HepG2 (cell line): ENCODE data around the gene RGR.

Experiments used
- BORCS8-MEF2B ChIP-seq: sonication (generic); formaldehyde crosslinking; IDR thresholded peaks from 2 replicates; pipeline ENCODE4 v1.8.0; 2022; ENCODE audit warnings: mild to moderate bottlenecking, missing genetic modification reagents
- ELF4 ChIP-seq: sonication (generic); formaldehyde crosslinking; IDR thresholded peaks from 2 replicates; pipeline ENCODE4 v1.5.0; 2020; ENCODE audit warnings: missing genetic modification reagents, mild to moderate bottlenecking, moderate library complexity, borderline replicate concordance
- FOSL2 ChIP-seq: sonication (generic); formaldehyde crosslinking; IDR thresholded peaks from 2 replicates; pipeline ENCODE4 v1.4.0; 2020; ENCODE audit warnings: missing genetic modification reagents
- GATAD2A ChIP-seq: IDR thresholded peaks from 2 replicates; pipeline ENCODE4 v1.6.1; 2016
- IRF1 ChIP-seq: sonication (generic); formaldehyde crosslinking; IDR thresholded peaks from 2 replicates; pipeline ENCODE4 v1.4.0; 2020; ENCODE audit warnings: low read depth, mild to moderate bottlenecking, missing genetic modification reagents
- PRPF4 ChIP-seq: fragments of 200-400 bp; formaldehyde crosslinking; IDR thresholded peaks from 2 replicates; pipeline ENCODE4 v1.6.1; 2016; ENCODE audit warnings: low read length, low read depth; ENCODE audit not compliant: poor library complexity, severe bottlenecking
- RERE ChIP-seq: IDR thresholded peaks from 2 replicates; pipeline ENCODE4 v1.6.1; 2016; ENCODE audit warnings: low read depth, missing genetic modification reagents, missing compliant biosample characterization
- SP1 ChIP-seq, 2 experiments: fragments of 450-650 bp in 1 of 2; sonication (generic) in 1 of 2; formaldehyde crosslinking in 1 of 2; IDR thresholded peaks; 2 replicates each; pipeline versions ENCODE4 v1.4.0 to v1.6.1; 2016 to 2020; ENCODE audit warnings: missing genetic modification reagents in 1 of 2
- TAF1 ChIP-seq: sonication (generic); formaldehyde crosslinking; IDR thresholded peaks from 2 replicates; pipeline ENCODE4 v1.4.0; 2020; ENCODE audit warnings: missing genetic modification reagents

GRCh38 chr10:84306751-84307384 is 62.0 kb downstream of the RGR start:
- TF ChIP-seq FOSL2 (no peak), PRPF4 (no peak), ELF4 (no peak), GATAD2A (no peak), TAF1 (CRISPR knock-in tag) (no peak), RERE (CRISPR knock-in tag) (no peak), IRF1 (CRISPR knock-in tag) (no peak), SP1 (IDR thresholded peaks at IDR 0.05) (no peak), SP1 (CRISPR knock-in tag; IDR thresholded peaks at IDR 0.05) (no peak), BORCS8-MEF2B (CRISPR knock-in tag) (no peak)
